ENCODE measurements around the gene TACC2. TPM values are rescaled to one million over a fixed set of nuclear protein-coding genes. Genes with fewer than 3 reads are reported as not detected.

The TACC2 gene
- total RNA-seq, 1 experiment from 2014 or later, result 15.8 TPM

DNA sequence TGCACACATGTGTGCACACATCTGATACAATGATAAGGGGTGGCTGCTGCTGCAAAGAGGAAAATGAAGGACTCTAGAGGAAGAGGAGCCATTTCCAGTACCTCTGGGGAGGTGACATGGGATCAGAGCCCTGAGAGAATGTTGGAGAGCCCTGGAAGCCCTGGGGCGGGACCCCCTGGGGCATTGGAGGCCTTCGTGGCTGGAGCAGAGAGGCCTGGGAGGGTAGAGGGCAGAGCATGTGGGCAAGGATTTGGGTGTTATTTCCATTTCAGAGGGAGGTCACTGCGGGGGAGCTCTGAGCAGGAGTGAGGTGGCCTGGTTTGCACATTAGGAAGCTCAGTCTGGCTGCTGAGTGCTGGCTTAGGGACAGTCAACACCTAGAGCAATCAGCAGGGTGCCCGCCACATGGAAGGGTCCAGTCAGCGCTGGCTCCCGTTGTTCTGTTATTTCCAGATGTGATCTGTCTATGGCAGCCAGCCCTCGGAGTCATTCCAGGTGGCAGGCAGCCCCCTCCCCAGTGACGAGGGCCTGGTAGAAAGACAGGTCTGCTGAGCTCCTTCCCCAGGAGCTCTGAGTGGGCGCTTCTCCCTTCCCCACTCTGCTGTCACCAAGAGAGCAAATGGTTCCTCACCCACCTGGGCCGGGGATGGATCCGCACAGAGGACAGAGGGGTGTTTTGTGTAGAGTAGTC is 258.0 kb downstream of the TACC2 start:
- H3F3A ChIP-seq (ENCODE audit: insufficient read depth, low read depth), result no peaks in the 10 kb centered on the region
- no peaks in the 10 kb centered on the region for H4K20me1 ChIP-seq (ENCODE audit: insufficient read depth)
- CTCF ChIA-PET, result no interaction called here
- intact Hi-C loops (cut with micrococcal nuclease; ENCODE audit: unreplicated experiment), result no loop called here
- POLR2A ChIA-PET (ENCODE audit: unreplicated experiment), result no interaction called here
- H3K9me3 ChIP-seq (ENCODE audit: insufficient read depth, low read depth), result no peaks in the 10 kb centered on the region
- H3K4me2 ChIP-seq, result no peak overlapping the region
- no TSS peak for BruUV-seq (replicated peaks)
- DNase-seq, result no peak
- no peak overlapping the region for H3K27ac ChIP-seq
- no peaks in the 10 kb centered on the region for H3K79me2 ChIP-seq (ENCODE audit: low read depth)
- H3K9me2 ChIP-seq (ENCODE audit: insufficient read depth), result no peaks in the 10 kb centered on the region
- TF ChIP-seq, protein P1, sequence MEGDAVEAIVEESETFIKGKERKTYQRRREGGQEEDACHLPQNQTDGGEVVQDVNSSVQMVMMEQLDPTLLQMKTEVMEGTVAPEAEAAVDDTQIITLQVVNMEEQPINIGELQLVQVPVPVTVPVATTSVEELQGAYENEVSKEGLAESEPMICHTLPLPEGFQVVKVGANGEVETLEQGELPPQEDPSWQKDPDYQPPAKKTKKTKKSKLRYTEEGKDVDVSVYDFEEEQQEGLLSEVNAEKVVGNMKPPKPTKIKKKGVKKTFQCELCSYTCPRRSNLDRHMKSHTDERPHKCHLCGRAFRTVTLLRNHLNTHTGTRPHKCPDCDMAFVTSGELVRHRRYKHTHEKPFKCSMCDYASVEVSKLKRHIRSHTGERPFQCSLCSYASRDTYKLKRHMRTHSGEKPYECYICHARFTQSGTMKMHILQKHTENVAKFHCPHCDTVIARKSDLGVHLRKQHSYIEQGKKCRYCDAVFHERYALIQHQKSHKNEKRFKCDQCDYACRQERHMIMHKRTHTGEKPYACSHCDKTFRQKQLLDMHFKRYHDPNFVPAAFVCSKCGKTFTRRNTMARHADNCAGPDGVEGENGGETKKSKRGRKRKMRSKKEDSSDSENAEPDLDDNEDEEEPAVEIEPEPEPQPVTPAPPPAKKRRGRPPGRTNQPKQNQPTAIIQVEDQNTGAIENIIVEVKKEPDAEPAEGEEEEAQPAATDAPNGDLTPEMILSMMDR (conservative IDR thresholded peaks at IDR 0.05), result no peak
- no peak for TF ChIP-seq EZH2 (IDR thresholded peaks at IDR 0.05; ENCODE audit: low read depth)
- H3K4me3 ChIP-seq, result no peak overlapping the region
- H3K4me1 ChIP-seq (replicated peaks; ENCODE audit: insufficient read depth), result no peaks in the 10 kb centered on the region
- no peaks in the 10 kb centered on the region for H3K27me3 ChIP-seq (ENCODE audit: insufficient read depth, low read depth)
- H3K36me3 ChIP-seq (ENCODE audit: low read depth), result no peaks in the 10 kb centered on the region
- H2AFZ ChIP-seq, result no peak overlapping the region

DNA sequence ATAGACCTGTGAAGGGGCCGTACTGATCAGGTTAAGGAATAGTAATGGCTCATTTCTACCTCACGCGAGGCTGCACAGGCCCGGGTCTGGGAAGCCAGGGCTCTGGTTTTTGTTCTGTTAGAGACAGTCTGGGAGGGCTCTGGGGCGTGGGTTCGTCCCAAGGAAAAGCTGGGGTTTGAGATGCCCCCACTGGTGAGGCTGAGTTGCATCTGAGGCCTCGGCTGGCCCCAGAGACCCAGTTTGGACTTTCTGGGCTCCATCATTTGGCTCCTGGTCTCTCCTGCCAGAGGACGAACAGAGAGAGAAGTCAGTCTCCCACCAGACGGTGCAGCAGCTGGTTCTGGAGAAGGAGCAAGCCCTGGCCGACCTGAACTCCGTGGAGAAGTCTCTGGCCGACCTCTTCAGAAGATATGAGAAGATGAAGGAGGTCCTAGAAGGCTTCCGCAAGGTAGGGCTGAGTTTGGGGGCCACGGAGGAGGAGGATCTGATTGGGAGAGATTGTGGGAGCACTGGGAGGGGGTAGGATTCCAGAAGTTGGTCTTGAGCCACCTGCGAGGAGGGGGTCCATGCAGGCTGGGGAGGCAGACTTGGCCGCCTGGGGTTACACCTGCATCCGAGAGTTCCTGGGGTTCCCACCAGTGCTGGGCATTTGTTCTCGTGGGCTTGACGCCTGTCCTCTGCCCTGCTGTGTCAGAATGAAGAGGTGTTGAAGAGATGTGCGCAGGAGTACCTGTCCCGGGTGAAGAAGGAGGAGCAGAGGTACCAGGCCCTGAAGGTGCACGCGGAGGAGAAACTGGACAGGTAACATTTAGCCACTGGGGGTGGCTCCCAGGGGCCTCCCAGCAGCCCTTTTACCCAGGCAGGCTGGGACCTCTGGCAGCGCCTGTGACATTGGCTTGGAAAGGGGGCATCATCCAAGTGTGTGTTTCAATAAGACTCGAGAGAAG is 259.7 kb downstream of the TACC2 start:
- no peak overlapping the region for H2AFZ ChIP-seq
- H3F3A ChIP-seq (ENCODE audit: insufficient read depth, low read depth), result no peaks in the 10 kb centered on the region
- ChIA-PET CTCF (no interaction called here), POLR2A (ENCODE audit: unreplicated experiment) (no interaction called here)
- no peaks in the 10 kb centered on the region for H3K27me3 ChIP-seq (ENCODE audit: insufficient read depth, low read depth)
- no peak overlapping the region for H3K27ac ChIP-seq
- H3K4me1 ChIP-seq (replicated peaks; ENCODE audit: insufficient read depth), result no peaks in the 10 kb centered on the region
- no TSS peak for BruUV-seq (replicated peaks)
- intact Hi-C loops (cut with micrococcal nuclease; ENCODE audit: unreplicated experiment), result no loop called here
- H3K9me2 ChIP-seq (ENCODE audit: insufficient read depth), result no peaks in the 10 kb centered on the region
- DNase-seq, result no peak
- no peaks in the 10 kb centered on the region for H3K9me3 ChIP-seq (ENCODE audit: insufficient read depth, low read depth)
- no peaks in the 10 kb centered on the region for H4K20me1 ChIP-seq (ENCODE audit: insufficient read depth)
- TF ChIP-seq EZH2 (IDR thresholded peaks at IDR 0.05; ENCODE audit: low read depth), result no peak
- TF ChIP-seq, protein P1 (conservative IDR thresholded peaks at IDR 0.05), result no peak
- no peaks in the 10 kb centered on the region for H3K79me2 ChIP-seq (ENCODE audit: low read depth)
- H3K4me2 ChIP-seq, result no peak overlapping the region
- no peaks in the 10 kb centered on the region for H3K36me3 ChIP-seq (ENCODE audit: low read depth)
- no peak overlapping the region for H3K4me3 ChIP-seq

DNA sequence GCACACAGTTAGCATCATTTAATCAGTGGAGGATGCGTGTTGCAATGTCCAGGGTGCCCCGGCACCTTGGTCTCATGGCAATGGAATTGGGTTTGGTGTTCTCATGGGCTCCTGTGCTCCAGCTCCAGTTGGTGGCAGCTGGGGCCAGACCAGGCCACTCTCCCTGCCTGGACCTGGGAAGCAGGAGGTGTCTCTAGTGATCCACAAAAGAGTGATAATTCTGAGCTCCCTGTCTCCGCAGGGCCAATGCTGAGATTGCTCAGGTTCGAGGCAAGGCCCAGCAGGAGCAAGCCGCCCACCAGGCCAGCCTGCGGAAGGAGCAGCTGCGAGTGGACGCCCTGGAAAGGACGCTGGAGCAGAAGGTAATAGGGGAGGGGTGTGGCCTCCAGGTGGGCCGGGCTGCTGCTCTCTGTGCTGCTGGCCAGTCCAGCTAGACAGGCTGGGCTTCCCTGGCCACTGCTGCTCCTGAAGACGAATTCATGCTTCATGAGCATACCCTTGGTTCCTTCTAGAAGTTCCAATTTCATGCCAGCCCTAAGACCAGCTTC is 260.4 kb downstream of the TACC2 start:
- Histone ChIP-seq H3K27ac (no peak overlapping the region), H3K36me3 (ENCODE audit: low read depth) (no peaks in the 10 kb centered on the region), H2AFZ (no peak overlapping the region), H3K4me3 (no peak overlapping the region), H3K4me2 (no peak overlapping the region), H3F3A (ENCODE audit: insufficient read depth, low read depth) (no peaks in the 10 kb centered on the region), H3K4me1 (replicated peaks; ENCODE audit: insufficient read depth) (no peaks in the 10 kb centered on the region), H3K27me3 (ENCODE audit: insufficient read depth, low read depth) (no peaks in the 10 kb centered on the region), H4K20me1 (ENCODE audit: insufficient read depth) (no peaks in the 10 kb centered on the region), H3K9me2 (ENCODE audit: insufficient read depth) (no peaks in the 10 kb centered on the region), H3K9me3 (ENCODE audit: insufficient read depth, low read depth) (no peaks in the 10 kb centered on the region), H3K79me2 (ENCODE audit: low read depth) (no peaks in the 10 kb centered on the region)
- no TSS peak for BruUV-seq (replicated peaks)
- POLR2A ChIA-PET (ENCODE audit: unreplicated experiment), result no interaction called here
- intact Hi-C loops (cut with micrococcal nuclease; ENCODE audit: unreplicated experiment), result no loop called here
- TF ChIP-seq, protein P1 (conservative IDR thresholded peaks at IDR 0.05), result no peak
- no peak for TF ChIP-seq EZH2 (IDR thresholded peaks at IDR 0.05; ENCODE audit: low read depth)
- CTCF ChIA-PET, result no interaction called here
- DNase-seq, result no peak
